ENCODE data around the gene PPP1R3F. TPM values are rescaled to one million over a fixed set of nuclear protein-coding genes. Genes with fewer than 3 reads are reported as not detected.

PPP1R3F gene
- total RNA-seq, 2 donors from 2014 or later = 3.9 to 24.9 TPM

DNA sequence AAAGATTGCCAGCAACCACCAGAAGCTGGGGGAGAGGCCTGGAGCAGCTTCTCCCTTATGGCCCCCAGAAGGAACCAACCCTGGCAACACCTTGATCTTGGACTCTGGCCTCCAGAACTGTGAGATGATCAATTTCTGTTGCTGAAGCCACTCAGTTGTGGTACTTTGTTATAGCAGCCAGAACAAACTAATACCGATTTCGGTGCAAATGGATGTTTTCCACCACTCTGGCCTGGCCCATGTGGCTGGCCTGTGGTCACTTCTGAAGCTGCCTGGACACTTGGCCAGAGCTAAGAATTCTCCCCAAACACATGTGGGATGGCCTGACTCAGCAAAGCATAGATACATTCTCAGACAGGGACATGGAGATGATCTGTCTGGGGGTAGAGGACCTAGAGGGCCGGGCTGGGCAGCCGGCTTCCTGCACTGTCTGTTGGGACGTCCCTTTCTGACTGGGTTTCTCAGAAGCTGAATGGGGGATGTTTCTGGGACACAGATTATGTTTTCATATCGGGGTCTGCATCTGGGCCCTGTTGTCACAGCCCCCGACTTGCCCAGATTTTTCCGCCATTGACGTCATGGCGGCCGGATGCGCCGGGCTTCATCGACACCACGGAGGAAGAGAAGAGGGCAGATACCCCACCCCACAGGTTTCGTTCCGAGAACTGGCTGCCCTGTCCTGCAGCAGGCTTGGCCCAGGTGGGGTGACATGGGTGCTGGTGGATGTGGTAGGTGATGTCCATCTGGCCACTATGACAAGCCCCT is 9.2 kb upstream of the PPP1R3F start:
- H3K9me3 ChIP-seq = no peaks in the 10 kb centered on the region
- no peak overlapping the region for H3K4me3 ChIP-seq
- 96% methylated on average over 11 of the region's 17 CpGs for WGBS
- DNase-seq (ENCODE audit: low spot score) = no peak
- H3K27me3 ChIP-seq (replicated peaks; ENCODE audit: insufficient read depth) = no peaks in the 10 kb centered on the region
- TF ChIP-seq POLR2A (IDR thresholded peaks at IDR 0.05) (no peak), POLR2AphosphoS5 (IDR thresholded peaks at IDR 0.05) (no peak)
- TF ChIP-seq, protein P1, sequence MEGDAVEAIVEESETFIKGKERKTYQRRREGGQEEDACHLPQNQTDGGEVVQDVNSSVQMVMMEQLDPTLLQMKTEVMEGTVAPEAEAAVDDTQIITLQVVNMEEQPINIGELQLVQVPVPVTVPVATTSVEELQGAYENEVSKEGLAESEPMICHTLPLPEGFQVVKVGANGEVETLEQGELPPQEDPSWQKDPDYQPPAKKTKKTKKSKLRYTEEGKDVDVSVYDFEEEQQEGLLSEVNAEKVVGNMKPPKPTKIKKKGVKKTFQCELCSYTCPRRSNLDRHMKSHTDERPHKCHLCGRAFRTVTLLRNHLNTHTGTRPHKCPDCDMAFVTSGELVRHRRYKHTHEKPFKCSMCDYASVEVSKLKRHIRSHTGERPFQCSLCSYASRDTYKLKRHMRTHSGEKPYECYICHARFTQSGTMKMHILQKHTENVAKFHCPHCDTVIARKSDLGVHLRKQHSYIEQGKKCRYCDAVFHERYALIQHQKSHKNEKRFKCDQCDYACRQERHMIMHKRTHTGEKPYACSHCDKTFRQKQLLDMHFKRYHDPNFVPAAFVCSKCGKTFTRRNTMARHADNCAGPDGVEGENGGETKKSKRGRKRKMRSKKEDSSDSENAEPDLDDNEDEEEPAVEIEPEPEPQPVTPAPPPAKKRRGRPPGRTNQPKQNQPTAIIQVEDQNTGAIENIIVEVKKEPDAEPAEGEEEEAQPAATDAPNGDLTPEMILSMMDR (IDR thresholded peaks at IDR 0.05) = no peak
- intact Hi-C loops (cut with DNase I) = loop anchor here (10.0 kb wide), 1 partner anchor 66 kb away; no protein-coding TSS in a partner anchor
- no peak overlapping the region for H3K27ac ChIP-seq
- H3K4me1 ChIP-seq (replicated peaks) = no peaks in the 10 kb centered on the region
- no peaks in the 10 kb centered on the region for H3K36me3 ChIP-seq

GRCh38 chrX:49262603-49263002 is 7.0 kb upstream of the PPP1R3F start:
- H3K27me3 ChIP-seq (replicated peaks; ENCODE audit: insufficient read depth) = no peaks in the 10 kb centered on the region
- H3K36me3 ChIP-seq = no peaks in the 10 kb centered on the region
- H3K9me3 ChIP-seq = no peaks in the 10 kb centered on the region
- TF ChIP-seq POLR2AphosphoS5 (IDR thresholded peaks at IDR 0.05) = no peak
- no peak for TF ChIP-seq POLR2A (IDR thresholded peaks at IDR 0.05)
- TF ChIP-seq, protein P1 (IDR thresholded peaks at IDR 0.05) = no peak
- WGBS = 63% methylated on average over 1 of the region's 1 CpG
- no peak overlapping the region for H3K4me3 ChIP-seq
- intact Hi-C loops (cut with DNase I) = loop anchor here (10.0 kb wide), 1 partner anchor 68 kb away; no protein-coding TSS in a partner anchor
- no peak for DNase-seq (ENCODE audit: low spot score)
- no peak overlapping the region for H3K27ac ChIP-seq
- H3K4me1 ChIP-seq (replicated peaks) = no peaks in the 10 kb centered on the region

DNA sequence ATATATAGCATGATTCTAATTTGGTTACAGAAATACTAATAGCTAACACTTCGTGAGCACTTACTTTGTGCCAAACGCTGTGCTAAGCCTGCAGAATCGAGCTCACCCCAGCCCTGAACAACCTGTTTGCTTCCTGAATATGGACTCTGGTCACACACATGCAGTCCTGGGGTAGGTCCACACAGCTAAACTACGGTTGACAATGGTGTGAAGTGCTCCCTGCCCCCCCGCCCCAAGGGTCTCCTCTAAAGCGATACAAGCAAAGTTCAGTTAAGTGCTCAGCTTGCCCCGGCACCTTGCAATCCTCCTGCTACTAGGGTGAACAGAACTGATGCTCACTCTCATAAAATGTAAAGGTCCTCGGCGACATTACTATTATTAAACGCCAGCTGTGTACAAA is 6.0 kb upstream of the PPP1R3F start:
- Histone ChIP-seq H3K4me3 (no peak overlapping the region), H3K36me3 (no peaks in the 10 kb centered on the region), H3K4me1 (replicated peaks) (no peaks in the 10 kb centered on the region), H3K27ac (no peak overlapping the region), H3K27me3 (replicated peaks; ENCODE audit: insufficient read depth) (no peaks in the 10 kb centered on the region), H3K9me3 (no peaks in the 10 kb centered on the region)
- DNase-seq (ENCODE audit: low spot score) = no peak
- intact Hi-C loops (cut with DNase I) = loop anchor here (10.0 kb wide), 1 partner anchor 69 kb away; no protein-coding TSS in a partner anchor
- WGBS = 74% methylated on average over 10 of the region's 10 CpGs
- no peak for TF ChIP-seq POLR2AphosphoS5 (IDR thresholded peaks at IDR 0.05)
- TF ChIP-seq, protein P1 (IDR thresholded peaks at IDR 0.05) = no peak

DNA sequence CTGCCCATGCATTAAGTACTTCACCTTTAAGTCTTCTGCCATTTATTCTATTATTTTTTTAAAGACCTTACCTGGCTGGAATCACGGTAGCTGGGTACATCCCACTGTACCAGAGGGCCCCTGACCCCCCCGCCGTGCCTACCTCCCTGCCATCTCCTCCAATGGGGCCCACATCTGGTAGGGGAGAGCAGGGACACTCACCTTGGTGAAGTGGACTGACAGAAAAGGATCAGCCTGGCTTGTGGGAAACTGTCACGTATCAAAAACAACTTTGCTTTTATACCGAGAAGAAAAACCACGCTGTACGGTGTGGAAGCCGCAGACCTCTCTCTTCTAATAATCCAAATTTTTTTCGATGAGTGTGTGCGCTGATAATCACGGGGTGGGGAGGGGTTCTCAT is 5.1 kb upstream of the PPP1R3F start, which contains the start of gene FOXP3:
Gene FOXP3, minus strand, starts transcription at position 251 of the 400 bp plus-strand sequence. CDS start 6,205 bp downstream, outside the sequence.
- no peak within 1 kb of the TSS for H3K4me3 ChIP-seq
- H3K27me3 ChIP-seq (replicated peaks; ENCODE audit: insufficient read depth) = no peaks in the 10 kb centered on the region
- intact Hi-C loops (cut with DNase I) = loop anchor here (10.0 kb wide), 1 partner anchor 70 kb away; no protein-coding TSS in a partner anchor
- no peak within 1 kb of the TSS for H3K27ac ChIP-seq
- no peaks in the 10 kb centered on the region for H3K36me3 ChIP-seq
- WGBS = 91% methylated on average over 11 of the region's 11 CpGs
- TF ChIP-seq, protein P1 (IDR thresholded peaks at IDR 0.05) = no peak
- TF ChIP-seq POLR2AphosphoS5 (IDR thresholded peaks at IDR 0.05) = no peak
- TF ChIP-seq POLR2A (IDR thresholded peaks at IDR 0.05) = no peak
- no peaks in the 10 kb centered on the region for H3K9me3 ChIP-seq
- no peak for DNase-seq (ENCODE audit: low spot score)
- H3K4me1 ChIP-seq (replicated peaks) = no peaks in the 10 kb centered on the region

Measured in prostate gland (tissue), 2 donors.